COLO668 (cell line): ENCODE measurements around the gene PDE1C.

Experiments used
- DNase-seq: peaks from one replicate; lab custom pipeline; 2025; ENCODE audit not compliant: unreplicated experiment; lab: John Stamatoyannopoulos, UW

PDE1C gene

DNA sequence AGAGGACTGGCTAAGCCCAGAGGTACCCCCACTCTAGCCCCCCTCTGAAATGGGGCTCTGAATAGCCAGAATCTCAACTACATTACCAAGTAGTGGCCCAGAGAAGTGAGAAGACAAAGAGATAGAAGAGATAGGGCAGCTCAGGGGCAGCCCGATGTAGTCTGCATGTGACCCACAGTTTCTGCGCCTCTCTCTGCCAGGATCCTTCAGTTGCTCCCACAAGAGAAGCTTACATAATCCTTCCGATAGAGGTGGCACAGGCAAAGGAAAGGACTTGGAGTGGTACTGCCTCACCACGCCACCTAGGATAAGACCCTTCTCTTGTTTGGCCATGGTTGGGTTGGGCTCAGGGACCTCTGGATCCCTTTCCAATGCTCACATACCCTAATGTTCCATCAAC lies 5.4 kb upstream of the PDE1C start:
- no peak for DNase-seq

DNA sequence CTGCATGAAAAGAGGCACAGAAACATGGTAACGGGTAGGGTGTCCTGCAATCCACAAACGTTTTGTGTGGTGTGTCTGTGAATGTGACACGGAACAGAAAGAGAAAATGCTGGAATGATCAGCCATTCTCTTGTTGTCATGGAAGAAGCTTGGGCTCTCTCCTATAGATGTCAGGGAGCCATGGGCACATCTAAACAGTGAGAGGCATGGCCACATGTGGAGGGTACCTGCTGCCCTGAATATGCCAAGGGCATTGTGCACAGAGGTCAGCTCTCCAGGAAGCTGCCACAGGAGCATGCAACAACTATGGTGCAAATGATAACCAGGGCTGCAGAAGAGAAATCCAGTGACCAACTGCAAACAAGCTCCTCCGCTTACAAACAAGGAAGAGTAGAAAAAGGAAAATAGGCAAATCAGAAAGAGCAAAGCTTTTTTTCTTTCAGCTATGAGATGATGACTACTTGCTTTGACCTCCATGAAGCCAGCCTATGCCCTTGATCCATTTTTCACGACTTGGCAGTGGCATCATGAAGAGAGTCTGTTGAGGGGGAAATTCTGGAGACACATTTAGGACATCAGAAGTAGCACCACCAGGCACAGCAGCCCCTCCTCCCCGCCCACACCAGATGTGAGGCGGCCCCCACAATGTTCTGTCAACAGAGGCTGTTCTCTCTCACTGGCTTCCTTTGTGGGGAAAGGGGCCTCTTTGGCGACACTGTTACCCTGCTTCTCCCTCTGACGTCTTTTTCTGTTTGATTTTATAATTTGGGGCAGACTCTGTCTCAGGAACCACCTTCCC lies 4.8 kb upstream of the PDE1C start:
- no peak for DNase-seq

DNA sequence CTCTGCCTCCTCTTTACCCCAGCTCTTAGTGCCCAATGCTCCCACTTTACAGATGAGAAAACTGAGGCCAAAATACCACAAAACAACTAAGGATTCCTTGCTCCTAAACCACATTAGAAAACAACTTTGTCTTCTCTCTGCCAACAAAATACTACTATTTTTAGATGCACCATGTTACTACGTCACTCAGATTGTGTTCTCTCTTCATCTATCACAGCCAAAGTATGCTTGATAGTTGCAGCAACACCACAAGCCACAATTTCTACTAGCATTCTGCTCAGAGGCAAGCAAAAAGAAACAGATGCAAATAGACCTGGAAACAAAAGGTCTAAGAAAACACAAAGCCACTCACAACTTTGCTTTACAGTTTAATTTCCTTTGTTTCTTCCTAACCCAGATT lies 3.3 kb upstream of the PDE1C start:
- no peak for DNase-seq

DNA sequence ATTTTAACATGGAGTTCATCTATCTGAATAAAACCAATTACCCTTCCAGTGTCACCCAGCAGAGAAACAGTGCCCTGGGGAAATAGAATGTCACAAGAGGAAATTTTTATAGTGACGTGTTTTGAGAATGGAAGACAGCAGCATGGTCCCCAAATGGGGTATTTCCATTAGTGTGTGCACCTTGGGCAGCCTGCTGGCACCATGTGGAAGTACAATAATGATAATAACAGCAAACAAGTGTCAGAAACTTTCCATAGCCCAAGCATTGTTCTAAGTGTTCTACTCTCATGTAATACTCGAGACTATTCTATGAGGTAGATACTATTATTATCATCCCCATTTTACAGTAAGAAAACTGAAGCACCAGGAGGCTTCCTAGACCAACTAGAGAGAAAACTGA lies 2.2 kb upstream of the PDE1C start:
- no peak for DNase-seq

DNA sequence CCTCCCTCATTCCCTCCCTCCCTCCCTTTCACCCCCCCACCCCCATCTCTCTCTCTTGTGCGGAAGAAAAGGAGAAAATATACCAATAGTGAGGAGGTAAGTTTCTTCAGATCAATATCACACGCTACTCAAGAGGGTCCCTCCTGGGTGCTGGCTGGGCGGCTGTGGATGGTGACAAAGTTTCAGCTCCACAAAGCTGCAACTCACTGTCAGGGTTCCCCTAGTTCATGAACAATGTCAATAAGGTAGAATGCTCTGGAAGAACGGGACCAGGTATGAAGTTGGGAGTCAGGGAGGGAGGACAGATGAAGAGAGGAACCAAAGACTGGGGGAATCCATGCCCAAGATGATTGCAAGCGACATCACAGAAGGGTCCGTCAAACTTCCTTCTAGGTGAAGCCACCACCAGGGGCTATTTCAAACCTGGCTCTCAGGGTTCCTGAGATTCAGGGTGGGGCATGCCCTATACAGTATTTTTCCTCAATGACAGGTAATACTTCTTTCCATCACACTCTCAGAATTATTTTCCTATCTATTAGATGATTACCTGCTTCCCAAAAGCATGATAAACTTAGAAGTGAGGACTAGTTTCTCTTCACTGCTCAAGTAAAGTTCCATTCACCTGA lies 1.4 kb upstream of the PDE1C start:
- DNase-seq: no peak

DNA sequence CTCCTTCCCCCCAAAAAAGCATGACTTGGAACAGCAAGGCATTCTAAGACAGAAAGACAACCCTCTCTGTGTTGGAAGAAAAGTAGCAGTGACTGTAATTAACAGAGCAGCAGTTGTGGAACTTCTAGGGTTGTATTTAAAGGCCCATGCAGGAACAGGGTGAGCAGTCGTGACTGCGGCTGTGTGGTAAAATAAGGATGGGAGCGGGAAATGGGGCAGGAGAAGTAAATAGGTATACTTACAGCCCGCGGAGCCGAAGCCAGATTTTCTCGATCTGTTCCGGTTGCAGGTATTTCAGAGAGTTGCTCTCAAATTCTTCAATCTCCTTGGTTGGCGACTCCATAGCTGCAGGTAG lies 179 bp downstream of the PDE1C start:
- no peak for DNase-seq

DNA sequence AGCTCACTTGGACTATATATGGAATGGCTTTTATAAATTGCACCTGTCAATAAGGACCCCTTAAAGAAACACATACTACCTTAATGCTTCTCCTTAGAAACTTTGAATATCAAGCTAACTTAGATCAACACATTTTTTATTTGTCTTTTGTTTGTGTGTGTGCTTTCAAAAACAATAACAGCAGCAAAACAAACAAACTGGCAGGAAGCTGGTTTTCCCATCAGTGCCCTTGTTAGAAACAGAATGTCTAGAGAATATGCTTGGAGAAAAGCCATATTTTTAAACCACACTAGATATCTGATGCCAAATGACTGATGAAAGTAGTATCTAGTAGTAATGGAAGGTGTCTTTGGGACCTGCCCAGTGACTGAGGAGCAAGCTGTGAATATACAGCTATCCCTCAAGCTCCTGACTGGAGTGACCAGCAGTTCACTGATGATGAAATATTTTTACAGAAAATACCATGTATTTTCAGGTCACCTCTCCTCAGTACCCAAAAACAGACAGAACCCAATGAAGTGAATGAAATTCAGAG lies 1.0 kb downstream of the PDE1C start:
- no peak for DNase-seq

DNA sequence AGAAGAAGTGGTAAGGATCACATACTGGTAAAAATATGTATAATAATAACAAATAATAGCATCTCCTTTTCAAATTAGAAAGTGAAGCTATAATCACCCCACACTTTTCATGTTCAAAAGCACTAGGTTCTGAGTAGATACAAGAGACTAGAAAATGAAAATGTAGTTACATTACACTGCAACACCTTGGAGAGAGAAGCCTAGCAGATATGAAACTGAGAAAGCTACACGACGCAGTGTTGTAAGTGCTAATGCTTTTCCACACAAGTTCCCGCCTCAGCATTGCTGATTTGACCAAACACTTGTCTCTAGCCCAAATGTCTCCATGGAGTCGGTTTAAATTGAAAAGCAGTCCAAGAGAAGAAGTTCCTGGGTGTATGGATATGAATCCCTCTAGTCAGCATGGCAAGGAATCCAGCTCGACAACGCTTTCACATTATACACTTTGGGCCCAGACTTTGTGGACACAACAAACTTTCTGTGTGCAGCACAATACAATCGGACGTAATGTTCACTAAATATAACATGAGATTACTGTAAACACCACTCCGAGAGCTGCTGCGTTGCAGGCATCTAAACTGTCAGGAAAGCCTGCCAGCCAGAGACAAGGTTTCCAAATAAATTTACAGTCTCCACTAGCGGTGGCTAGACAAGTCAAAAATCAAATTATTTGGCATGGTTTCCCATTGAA lies 1.7 kb downstream of the PDE1C start:
- no peak for DNase-seq

DNA sequence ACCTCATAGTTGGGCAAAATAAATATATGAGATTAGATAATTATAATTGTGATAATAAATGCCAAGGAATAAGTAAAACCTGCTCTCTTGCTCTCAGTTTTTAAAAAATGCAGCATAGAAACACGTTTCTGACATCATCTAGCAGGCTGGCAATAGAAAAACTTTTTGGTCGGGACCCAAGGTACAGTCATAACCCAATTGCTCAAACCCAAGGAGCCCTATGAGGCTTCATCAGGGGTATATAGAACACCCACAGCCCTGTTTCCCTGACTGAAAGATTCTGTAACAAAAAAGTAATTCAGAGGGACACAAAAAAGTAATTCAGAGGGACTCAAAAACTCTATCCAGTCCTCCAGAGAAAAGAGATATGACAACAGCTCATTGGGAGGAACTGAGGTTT lies 3.8 kb downstream of the PDE1C start:
- no peak for DNase-seq

DNA sequence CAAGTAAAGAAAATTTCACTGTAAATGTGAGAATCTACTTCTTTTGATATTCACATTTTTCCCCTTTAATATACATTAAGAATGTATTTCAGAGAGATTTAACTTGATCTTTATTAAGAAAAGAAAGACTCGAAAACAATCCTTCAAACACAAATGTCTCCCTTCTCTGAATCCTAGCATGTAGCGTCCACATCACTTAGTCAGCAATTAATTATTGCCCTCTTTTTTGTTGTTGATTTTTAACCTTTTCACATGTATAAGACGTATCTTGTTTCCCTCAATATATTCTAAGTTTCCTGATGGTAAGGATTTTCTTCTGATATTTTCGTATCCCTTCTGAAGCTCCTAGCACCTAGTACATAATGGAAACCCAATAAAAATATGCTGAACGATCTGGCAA lies 6.6 kb downstream of the PDE1C start:
- no peak for DNase-seq

DNA sequence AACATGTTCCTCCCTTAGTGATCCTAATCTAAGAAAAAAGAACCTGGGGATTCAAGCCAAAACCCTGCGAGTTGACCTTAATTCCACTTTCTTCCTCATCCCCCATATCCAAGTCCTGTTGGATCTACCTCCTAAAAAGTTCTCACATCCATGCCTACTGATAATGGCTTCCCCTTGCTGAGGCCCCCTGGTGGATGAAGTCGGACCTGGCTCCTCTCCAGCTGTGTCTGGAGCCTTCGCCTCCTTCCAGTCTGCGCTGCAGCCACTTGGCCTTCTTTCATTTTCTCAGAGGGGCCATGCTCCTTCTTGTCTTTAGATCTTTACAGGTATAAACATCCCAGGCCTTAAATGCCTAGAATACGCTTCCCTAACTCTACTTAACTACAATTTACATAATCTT lies 8.1 kb downstream of the PDE1C start:
- DNase-seq: peak; percentile 29

DNA sequence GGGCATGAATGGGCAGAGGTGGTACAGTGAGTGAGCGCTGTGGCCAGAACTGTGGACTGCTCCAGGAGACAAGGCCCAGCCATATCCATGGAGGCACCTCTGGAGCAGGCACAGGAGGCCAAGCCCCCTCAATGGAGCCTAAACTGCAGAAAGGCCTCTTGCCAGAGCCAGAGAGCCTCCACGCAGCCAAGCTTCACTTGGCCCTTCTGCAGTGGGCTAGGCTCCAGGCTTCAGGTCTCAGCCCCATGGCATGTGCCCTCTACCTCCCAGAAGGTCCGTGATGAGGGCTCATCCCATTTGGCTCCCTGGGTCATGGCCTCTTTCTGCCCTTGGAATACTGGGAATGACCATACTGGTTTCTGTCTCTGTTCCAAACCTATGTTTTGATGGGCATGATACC lies 8.9 kb downstream of the PDE1C start:
- no peak for DNase-seq

DNA sequence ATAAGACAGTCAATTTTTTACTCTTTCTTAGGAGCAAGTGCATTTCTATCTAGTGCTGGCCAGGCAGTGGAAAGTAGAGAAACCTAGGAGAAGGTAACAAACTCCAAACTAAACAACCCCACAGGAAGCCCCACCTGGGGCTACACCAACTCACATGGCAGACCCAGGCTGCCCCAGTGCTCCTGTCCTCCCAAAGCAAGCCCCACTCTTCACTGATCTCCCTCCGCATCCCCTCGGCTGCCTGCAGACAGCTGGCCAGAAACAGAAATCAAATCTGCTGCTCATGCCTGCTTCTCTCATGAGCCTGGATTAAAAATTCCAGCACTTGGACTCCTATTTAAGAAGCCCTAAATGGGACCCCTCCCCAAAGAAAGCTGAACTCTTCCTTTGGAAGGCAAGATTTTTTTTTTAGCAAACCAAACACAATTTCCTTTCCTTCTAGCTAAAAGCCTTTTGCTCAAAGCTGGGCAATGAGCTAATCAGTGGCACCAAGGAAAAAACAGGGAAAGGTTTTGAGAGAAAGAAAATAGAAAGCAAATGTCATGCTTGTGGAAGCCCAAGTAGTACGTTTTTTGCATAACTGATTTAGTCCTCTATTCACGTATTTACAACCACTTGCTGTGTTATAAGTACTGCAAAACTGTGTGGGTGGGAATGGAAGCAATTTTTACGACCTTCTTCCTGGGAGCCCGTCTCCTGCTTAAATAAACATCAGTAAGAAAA lies 10.8 kb downstream of the PDE1C start:
- DNase-seq: no peak

DNA sequence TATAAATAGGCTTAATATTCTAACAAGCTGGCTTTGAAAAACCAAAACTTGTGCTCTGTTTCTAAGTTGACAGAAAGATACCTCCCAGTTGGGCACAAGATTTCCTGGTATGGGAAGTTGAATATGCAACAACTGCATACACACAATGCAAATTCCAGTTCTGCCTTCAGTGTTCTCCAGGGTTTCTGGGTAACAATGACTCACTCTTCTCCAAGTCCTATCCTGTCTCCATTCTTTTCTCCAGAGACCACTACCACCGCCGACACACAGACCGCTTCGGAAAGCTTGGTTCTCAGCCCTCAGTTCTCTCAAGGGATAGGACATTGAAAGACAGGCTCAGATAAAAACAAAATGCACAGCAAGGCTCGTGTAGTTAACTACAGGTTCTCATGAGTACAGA lies 12.2 kb downstream of the PDE1C start:
- no peak for DNase-seq

DNA sequence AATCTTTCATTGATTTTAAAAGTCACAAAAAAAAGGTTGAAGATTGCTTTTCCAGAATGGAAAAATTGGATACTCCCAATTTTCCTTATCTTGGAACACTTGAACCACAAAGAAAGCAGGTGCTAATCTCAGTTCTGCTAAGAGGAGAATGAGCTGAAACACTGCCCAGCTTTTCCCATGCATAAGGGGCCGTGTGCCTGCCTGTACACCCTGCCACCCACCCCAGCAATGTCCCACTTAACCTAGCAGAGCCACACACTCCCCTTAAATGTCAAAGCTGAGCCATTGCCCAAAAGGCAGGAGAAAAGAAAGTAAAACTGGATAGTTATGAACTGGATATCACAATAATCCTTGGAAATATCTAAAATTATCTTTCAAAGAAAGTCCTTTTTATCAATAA lies 13.4 kb downstream of the PDE1C start:
- DNase-seq: no peak

DNA sequence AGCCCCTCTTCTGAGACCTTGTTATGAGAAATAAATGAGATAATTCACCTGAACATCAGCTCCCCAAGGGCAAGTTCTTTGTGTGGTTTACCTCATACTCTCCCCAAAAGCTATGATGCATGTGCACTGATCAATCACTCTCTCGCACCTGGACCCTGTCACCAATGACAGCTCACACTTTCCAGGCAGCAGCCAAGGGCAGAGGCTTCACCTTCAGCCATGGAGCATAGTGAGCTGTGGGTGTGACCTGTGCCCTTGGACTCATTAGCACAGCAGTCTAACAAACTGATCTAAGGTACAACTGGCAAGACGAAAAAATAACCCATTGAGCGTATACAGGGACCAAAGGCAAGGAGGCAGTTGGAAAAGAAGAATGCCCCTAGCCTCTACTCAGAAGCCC lies 17.0 kb downstream of the PDE1C start:
- no peak for DNase-seq

DNA sequence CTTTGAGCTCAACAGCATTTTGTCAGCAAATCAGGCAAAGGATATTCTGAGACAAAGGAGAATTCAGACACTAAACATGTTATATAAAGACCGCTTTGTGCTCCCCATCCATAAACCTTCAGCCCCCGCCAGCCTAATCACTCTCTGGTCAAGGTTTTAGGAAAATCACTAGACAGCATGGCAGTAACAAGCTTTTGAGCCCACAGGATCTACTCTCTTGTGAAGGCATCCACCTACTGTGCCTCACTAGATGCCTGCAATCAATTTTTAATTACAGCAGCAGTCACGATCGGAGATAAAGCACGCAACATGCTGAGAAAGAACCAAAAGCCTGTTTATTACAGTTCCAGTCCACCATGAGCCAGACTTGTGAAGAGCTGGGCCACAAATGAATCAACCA lies 19.1 kb downstream of the PDE1C start:
- no peak for DNase-seq

DNA sequence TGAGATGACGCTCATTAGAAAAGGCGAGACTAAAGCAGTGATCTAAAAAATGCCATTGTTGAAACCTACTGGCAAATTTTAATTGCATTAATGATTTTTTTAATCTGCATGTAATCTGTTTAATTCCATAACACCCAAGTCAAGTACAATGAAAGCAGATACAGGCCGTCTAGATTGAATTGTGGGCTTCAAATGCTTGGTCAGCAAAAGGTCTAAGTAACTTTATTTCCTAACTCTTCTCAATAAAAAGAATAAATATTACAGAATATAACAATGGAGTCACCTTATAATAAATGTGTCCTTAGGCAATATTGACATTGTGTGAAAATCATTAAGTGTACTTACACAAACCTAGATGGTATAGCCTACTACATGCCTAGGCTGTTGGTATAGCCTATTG lies 20.6 kb downstream of the PDE1C start:
- DNase-seq: no peak

DNA sequence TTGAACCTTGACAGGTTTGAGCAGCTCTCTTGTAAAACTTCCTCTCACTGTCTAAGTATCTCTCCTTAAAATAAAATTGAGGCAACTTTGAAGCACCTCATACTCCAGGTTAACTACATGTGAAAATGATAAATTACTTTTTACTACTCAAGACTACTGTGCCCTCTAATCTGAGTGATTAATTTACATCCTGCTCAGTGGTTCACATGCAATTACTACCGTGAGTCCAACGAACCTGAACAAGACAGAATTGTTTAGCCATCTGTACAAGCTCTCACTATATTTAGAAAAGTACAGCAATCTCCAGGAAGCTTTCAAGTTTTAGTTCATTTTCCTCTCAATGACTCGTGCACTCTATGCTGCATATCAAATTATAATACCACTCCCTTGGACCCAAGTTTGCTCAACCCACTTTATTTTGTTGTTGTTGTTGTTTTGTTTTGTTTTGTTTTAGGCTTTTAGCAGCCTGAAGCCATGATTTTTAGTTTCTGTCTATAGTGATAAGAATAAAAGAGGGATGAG lies 21.2 kb downstream of the PDE1C start:
- DNase-seq: no peak

DNA sequence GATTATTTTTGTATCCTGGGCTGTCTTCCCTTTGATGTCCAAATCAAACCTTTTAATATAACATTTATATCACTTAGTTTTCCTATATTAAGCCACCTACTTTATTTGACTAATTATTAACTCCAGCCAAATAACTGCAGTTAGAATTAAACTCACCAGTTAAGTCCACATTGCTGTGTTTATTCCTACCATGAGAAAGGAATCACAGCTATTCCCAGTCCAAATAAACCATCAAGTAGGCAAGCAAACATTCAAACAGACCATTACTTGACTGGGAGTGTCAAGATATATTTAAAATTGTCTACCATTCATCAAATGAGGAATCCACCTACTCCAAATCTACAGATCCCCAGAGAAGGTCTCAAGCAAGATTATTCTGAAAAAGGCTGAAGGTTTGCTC lies 22.4 kb downstream of the PDE1C start:
- no peak for DNase-seq

DNA sequence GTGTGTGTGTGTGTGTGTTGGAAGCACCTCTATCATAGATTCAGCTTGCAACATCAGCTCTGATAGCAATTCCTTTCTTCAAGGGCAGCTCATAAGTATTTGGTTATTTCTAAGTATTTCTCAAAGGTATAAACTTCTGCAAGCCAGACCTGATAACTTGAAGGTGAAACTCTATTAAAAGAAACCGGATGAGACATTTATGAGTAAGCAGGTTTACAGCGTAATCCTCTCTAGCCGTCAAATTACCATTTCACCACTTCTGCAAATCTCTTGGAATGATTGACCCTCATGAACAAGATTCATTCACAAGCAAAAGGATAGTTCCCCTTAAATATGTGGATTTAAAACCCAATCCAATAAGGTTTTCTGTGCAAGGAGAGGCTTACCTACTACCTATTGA lies 23.1 kb downstream of the PDE1C start:
- no peak for DNase-seq
